Central memory CD8-positive, alpha-beta T cell (primary cell): ENCODE data around the gene PTPRN.

Experiments used
- ATAC-seq: fragments of 150-1000 bp; cut with Tn5 transposase; replicated peaks from 2 replicates; pipeline ENCODE4 v1.10.0; 2022; ENCODE audit warnings: mild to moderate bottlenecking, moderate FRiP score, moderate number of reproducible peaks; ENCODE audit not compliant: poor library complexity, severe bottlenecking; ENCODE audit errors: extremely low read depth
- DNase-seq, 2 donors: peaks; one replicate each; pipeline ENCODE4 v3.0.0; 2021; ENCODE audit warnings: low spot score in 2 of 2
- H3K27ac Mint-ChIP-seq: one replicate; pipeline ENCODE4 v1.8.0; 2022; ENCODE audit warnings: low read depth, mild to moderate bottlenecking, moderate library complexity, mixed read lengths
- H3K27me3 Mint-ChIP-seq: one replicate; pipeline ENCODE4 v1.8.0; 2022; ENCODE audit warnings: mixed read lengths
- H3K36me3 Mint-ChIP-seq: one replicate; pipeline ENCODE4 v1.8.0; 2022; ENCODE audit warnings: mild to moderate bottlenecking, moderate library complexity, mixed read lengths; ENCODE audit not compliant: insufficient read depth
- H3K4me1 Mint-ChIP-seq: one replicate; pipeline ENCODE4 v1.8.0; 2022; ENCODE audit warnings: mixed read lengths
- H3K4me3 Mint-ChIP-seq: one replicate; pipeline ENCODE4 v1.8.0; 2022; ENCODE audit warnings: mild to moderate bottlenecking, moderate library complexity, mixed read lengths
- H3K9me3 Mint-ChIP-seq: one replicate; pipeline ENCODE4 v1.8.0; 2022; ENCODE audit warnings: mixed read lengths

The PTPRN gene

DNA sequence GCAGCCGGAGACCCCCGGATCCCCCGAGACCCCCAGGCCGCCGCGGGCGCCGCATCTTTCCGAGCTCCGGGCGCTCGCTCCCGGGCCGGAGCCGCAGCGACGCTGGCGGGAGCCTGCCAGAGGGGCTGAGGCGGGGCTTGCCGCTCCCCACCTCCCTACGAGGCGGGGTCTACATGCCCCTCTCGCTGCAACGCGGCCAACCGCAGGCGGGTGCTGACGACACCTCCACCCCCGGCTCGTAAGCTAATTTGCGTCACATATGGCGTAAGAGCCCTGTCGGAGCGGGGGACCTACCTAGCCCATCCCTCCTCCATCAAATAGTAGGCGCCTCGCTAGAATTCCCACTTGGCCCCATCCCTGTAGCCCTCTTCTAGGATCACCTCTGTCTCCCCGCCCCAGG, at the start of gene PTPRN:
TSS of gene PTPRN (minus strand) at position 124 of the 400 bp plus-strand sequence. CDS start at position 55, 69 bp downstream.
- H3K27me3 Mint-ChIP-seq = peaks cover 65% of the 10 kb centered on the region
- no peak within 1 kb of the TSS for H3K27ac Mint-ChIP-seq
- H3K4me3 Mint-ChIP-seq = no peak within 1 kb of the TSS
- peaks cover 2% of the 10 kb centered on the region for H3K36me3 Mint-ChIP-seq
- ATAC-seq (no peak), DNase-seq (no peak)
- no peaks in the 10 kb centered on the region for H3K4me1 Mint-ChIP-seq
- H3K9me3 Mint-ChIP-seq = no peaks in the 10 kb centered on the region

DNA sequence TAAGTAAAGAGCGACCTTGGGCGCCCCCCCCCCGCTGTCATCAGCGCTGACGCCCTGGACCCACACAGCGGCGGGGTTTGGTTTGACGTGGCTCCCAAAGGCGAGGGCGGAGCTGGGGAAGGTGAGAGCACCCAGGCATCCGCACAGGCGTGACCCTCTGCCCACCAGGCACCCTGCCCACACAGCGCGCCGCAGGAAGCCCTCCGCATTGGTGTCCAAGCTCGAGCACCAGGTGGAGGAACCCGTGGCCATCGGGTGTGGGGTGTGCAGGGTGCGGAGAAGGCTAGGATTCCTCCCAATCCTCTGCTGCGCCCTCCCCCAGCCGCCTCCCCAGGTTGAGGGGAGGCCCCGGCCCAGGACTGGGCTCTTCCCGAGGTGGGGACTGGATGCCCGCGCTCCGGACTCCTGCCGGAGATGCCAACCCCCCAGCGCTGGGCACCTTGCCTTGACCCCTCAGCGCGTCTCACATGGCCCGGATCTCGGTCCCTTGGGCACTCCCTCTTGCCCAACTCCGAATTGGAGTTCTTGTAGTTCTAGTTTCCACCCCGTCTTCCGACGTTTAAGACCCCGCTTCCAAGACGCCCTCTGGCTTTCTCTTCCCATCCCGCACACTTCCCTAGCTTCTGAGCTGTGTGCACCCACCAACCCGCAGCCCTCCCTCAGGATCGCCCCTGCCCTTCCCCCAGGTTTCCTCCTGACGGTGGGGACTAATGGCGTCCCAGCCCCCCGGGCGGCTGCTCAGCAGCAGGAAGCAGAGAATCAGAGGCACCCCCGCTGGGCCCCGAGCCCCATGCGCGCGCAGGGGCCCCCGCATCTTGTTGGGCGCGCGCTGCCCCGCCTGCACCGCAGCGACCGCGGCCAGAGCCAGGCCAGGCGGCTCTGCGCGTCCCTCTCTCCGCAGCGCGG, 49.2 kb upstream of the PTPRN start:
- ATAC-seq = no peak
- Mint-ChIP-seq H3K4me3 (no peak overlapping the region), H3K27me3 (peaks cover 62% of the 10 kb centered on the region), H3K27ac (no peak overlapping the region), H3K36me3 (no peaks in the 10 kb centered on the region), H3K4me1 (no peaks in the 10 kb centered on the region), H3K9me3 (no peaks in the 10 kb centered on the region)
- no peak for DNase-seq

DNA sequence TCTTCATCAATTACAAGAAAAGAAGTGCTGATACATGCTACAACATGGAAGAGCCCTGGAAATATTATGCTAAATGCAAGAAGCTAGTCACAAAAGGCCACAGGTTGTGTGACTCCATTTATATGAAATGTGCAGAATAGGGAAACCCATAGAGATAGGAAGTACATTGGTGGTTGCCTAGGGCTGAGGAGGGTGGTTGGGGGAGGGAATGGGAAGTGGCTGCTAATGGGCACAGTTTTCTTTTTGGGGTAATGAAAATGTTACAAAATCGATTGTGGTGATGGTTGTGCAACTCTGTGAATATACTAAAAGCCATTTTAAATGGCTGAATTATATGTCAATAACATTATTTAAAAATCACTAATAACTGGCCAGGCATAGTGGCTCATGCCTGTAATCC, 47.6 kb upstream of the PTPRN start:
- peaks cover 63% of the 10 kb centered on the region for H3K27me3 Mint-ChIP-seq
- ATAC-seq = no peak
- H3K9me3 Mint-ChIP-seq = no peaks in the 10 kb centered on the region
- H3K27ac Mint-ChIP-seq = no peak overlapping the region
- no peaks in the 10 kb centered on the region for H3K4me1 Mint-ChIP-seq
- H3K4me3 Mint-ChIP-seq = no peak overlapping the region
- H3K36me3 Mint-ChIP-seq = no peaks in the 10 kb centered on the region
- no peak for DNase-seq

DNA sequence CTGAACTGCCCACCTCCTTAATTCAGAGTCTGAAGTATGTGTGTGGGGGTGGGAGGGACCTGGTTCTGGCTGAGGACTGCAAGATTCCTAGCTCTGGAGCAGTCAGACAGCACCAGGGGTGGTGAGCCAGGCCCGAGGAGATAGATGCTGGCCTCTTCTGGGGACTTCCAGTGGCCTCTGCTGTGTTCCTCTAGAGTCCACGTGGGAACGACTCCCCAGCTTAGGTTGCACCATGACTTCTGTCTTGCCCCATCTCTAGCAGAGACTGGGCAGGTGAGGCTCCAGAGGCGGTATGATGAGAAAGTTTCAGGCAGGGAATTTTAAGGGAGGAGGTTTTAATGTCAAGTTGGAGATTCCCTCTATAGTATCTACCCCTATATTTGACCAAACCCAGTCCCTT, 45.4 kb upstream of the PTPRN start:
- Mint-ChIP-seq H3K36me3 (peaks cover 4% of the 10 kb centered on the region), H3K4me3 (no peak overlapping the region), H3K4me1 (no peaks in the 10 kb centered on the region), H3K27ac (no peak overlapping the region), H3K27me3 (peaks cover 65% of the 10 kb centered on the region), H3K9me3 (no peaks in the 10 kb centered on the region)
- DNase-seq (no peak), ATAC-seq (no peak)

DNA sequence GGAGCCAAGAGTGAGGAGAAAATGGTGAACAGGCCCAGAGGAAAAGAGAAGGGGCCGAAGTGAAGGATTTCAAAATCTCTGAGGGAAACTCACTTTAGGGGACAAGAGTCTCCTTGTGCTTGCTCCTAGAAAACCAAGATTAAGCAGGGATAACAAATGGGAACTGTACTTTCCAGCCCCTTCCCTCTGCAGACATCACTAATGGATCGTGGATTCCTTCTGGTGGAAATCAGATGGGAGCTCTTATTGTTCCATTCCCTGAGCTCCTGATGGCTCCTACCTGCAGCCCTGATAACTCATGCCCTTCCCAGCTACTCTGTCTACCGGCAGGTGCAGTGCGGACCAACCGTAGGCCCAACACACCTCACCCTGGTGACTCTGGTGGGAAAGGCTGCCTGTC, 43.9 kb upstream of the PTPRN start:
- Mint-ChIP-seq H3K27me3 (peaks cover 74% of the 10 kb centered on the region), H3K4me3 (no peak overlapping the region), H3K9me3 (no peaks in the 10 kb centered on the region), H3K27ac (no peak overlapping the region), H3K4me1 (no peaks in the 10 kb centered on the region), H3K36me3 (peaks cover 4% of the 10 kb centered on the region)
- DNase-seq (no peak), ATAC-seq (no peak)

DNA sequence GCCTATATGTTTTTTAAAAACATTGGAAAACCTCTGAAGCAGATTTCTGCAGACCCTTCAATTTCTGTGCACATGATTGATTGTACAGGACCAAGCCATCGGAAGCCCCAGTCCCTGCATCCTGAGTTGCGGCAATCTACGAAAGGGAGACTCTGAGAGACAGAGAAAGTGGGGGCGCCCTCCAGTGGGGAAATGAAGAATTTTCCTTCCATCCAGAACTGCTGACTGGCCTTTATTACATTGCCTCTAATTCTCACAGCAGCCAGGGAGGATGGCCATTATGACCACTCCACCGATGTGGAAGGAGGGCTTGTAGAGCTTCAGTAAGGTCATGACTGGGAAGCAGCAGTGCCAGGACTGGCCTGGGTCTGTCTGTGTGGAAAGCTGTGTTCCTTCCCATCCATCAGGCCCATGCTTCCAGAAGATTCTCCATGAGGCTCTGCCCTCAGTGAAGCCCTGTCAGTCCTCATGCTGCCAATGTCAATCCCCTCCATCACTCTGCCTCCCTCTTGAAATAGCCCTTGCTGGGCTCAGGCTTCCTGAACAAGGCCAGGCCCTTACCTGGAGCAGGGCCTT, 43.3 kb upstream of the PTPRN start:
- H3K27me3 Mint-ChIP-seq = peaks cover 74% of the 10 kb centered on the region
- peaks cover 4% of the 10 kb centered on the region for H3K36me3 Mint-ChIP-seq
- no peak overlapping the region for H3K27ac Mint-ChIP-seq
- no peaks in the 10 kb centered on the region for H3K4me1 Mint-ChIP-seq
- DNase-seq = peak; percentile 39 to 52
- H3K9me3 Mint-ChIP-seq = no peaks in the 10 kb centered on the region
- peak; percentile 52 for ATAC-seq
- no peak overlapping the region for H3K4me3 Mint-ChIP-seq

DNA sequence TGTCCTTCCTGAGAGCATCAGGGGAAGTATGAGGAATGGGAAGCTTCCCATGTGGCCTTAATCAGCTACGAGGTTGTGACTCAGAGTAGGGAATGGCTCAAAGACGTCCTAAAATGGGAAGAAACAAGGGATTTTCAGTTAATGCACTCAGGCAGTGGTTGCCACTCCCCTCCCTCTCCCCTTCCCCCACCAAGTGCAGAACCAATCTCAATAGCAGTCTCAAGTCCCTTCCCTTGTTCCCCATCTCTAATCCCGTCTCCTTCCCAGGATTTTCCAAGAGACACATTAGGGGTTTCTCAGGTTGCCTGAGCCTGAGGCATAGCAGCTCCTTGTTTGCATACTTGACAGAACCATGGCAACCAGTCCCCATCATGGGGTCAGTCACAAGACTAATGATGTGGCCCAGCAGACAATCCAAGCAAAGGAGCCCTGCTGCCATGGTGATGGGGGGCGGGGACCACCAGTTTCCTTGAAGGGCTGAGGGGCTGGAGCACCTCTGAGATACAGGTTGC, 41.6 kb upstream of the PTPRN start:
- Mint-ChIP-seq H3K27ac (no peak overlapping the region), H3K36me3 (peaks cover 4% of the 10 kb centered on the region), H3K4me3 (no peak overlapping the region), H3K9me3 (no peaks in the 10 kb centered on the region), H3K4me1 (no peaks in the 10 kb centered on the region), H3K27me3 (peaks cover 72% of the 10 kb centered on the region)
- DNase-seq (no peak), ATAC-seq (no peak)

DNA sequence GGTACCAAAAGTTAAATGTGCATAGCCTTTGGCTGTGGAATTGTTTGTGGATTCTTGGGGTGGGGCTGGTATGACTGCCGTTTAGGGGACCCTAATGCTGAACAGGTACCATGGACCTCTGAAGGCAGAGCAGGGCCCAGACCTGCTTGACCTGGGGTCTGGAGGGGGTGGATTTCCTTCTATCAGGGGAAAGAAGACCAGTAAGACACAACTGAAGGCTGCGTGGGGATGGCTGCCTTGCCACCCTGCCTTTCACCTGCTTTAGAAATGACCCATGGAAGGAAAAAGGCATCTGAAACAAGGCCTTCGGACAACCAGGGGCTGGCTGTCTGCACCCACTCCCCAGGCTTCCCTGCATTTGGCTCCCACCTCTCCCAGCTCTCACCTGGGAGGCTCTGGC, 41.0 kb upstream of the PTPRN start:
- Mint-ChIP-seq H3K9me3 (no peaks in the 10 kb centered on the region), H3K27me3 (peaks cover 72% of the 10 kb centered on the region), H3K27ac (no peak overlapping the region), H3K36me3 (peaks cover 4% of the 10 kb centered on the region), H3K4me3 (no peak overlapping the region), H3K4me1 (no peaks in the 10 kb centered on the region)
- DNase-seq (no peak), ATAC-seq (no peak)

DNA sequence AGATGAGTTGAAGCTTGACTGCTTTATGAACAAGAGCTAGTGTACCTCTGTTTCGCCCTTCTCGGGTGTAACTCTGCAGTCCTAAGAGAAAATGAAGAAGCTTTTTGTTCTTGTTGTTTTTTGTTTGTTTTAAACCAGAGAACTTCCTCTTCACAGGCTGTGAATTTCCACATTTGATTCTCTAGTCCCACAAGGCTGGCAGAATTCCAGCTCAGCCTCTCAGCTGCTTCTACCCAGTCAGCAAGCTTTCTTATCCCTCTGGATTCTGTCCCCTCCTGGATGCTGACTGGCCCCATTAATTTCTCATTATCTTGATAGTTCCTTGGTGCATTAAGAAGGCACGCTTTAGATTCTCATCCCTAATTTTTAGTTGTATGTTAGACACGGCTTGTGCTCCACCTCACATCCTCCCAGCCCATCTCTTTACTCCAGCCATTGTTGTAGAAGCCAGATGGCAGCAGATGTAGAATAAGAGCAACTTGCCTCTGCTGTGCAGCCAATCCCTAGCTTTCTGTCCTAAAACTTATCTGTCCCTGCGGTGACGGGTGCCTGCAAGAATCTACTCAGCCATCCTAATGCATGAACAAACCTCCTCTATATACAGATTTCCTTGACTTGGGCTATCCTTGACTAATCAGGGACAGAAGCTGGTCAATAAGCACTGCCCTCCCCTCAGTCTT, 35.7 kb upstream of the PTPRN start:
- ATAC-seq (no peak), DNase-seq (no peak)
- no peaks in the 10 kb centered on the region for H3K9me3 Mint-ChIP-seq
- H3K36me3 Mint-ChIP-seq = no peaks in the 10 kb centered on the region
- no peaks in the 10 kb centered on the region for H3K4me1 Mint-ChIP-seq
- H3K27ac Mint-ChIP-seq = no peak overlapping the region
- H3K4me3 Mint-ChIP-seq = no peak overlapping the region
- H3K27me3 Mint-ChIP-seq = peaks cover 56% of the 10 kb centered on the region

DNA sequence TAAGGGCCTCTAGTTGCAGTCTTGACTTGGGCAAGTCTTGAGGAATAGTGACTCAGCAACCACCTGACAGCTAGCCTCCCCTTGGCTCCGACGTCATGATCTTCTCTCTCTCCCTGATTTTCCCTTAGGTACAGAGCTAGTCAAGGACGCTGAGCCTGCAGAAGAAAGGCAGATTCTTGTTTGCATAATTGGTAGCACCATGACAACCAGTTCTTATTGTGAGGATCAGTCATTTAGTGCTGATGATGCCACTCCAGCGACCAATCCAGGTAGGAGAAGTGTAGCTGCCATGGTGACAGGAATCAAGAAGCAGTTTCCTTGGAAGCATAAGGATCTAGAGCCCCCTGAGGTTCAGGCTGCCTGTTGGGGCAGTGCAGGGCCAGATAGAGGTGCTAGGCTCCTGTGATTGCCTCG, 26.2 kb upstream of the PTPRN start:
- ATAC-seq (no peak), DNase-seq (no peak)
- Mint-ChIP-seq H3K9me3 (peaks cover 18% of the 10 kb centered on the region), H3K4me1 (peaks cover 7% of the 10 kb centered on the region), H3K4me3 (no peak overlapping the region), H3K27ac (no peak overlapping the region), H3K36me3 (peaks cover 3% of the 10 kb centered on the region), H3K27me3 (peaks cover 99% of the 10 kb centered on the region)

DNA sequence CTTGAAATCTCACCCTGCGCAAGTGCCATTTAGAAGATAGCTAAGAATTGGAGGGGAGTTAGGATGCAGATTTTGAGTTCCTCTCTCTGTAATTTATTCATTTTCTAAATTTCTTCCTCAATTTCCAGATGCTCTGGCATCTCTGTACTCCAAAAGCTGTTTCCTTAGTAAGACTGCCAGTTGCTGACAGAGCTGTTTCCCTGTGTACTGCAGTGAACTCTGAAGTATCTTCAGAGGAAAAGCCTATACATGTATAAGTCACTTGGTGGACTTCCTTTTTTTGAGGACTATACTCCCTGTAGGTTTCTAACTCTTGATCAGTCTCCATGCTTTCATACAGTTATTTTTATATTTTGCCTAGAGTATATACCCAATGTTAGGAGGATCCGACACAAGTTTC, 24.9 kb upstream of the PTPRN start:
- no peak for DNase-seq
- H3K9me3 Mint-ChIP-seq = peaks cover 18% of the 10 kb centered on the region

DNA sequence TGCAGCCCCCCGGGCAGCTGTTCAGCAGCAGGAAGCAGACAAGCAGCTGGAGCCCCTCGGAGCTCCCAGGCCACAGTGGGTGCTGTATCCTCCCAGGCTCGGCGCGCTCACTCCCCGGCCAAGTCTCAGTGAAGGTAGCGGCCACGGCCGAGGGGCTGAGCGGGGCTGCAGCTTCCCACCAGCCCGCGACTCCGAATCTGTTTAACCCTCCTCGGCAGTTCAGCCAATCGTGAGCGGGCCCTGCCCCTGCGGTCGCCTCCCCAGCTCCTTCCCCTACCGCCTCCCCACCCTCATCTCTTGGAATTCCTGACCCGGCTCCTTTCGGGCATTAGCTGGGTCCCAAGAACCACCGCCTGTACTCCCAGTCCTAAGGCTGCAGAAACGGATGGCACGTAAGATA, 23.3 kb upstream of the PTPRN start, which contains the start of gene RESP18:
TSS of gene RESP18 (minus strand) at position 203 of the 400 bp plus-strand sequence.
- Mint-ChIP-seq H3K36me3 (peaks cover 6% of the 10 kb centered on the region), H3K4me3 (no peak within 1 kb of the TSS), H3K9me3 (peaks cover 18% of the 10 kb centered on the region), H3K4me1 (peaks cover 7% of the 10 kb centered on the region), H3K27me3 (peaks cover 99% of the 10 kb centered on the region), H3K27ac (no peak within 1 kb of the TSS)
- ATAC-seq (no peak), DNase-seq (no peak)

More for the DNA sequence above, 24.9 kb upstream of the PTPRN start:
- Mint-ChIP-seq H3K27me3 (peaks cover 98% of the 10 kb centered on the region), H3K36me3 (peaks cover 3% of the 10 kb centered on the region), H3K4me3 (no peak overlapping the region), H3K4me1 (peaks cover 7% of the 10 kb centered on the region), H3K27ac (no peak overlapping the region)
- no peak for ATAC-seq
